ENCODE measurements around the gene RASGRP4.

- TF ChIP-seq EZH2 (IDR thresholded peaks at IDR 0.05), result no peak
- no peak for TF ChIP-seq POLR2AphosphoS5 (IDR thresholded peaks at IDR 0.05; ENCODE audit: borderline replicate concordance, low read depth, low read length)
- TF ChIP-seq FOXP2 (optimal IDR thresholded peaks at IDR 0.05; ENCODE audit: control extremely low read depth, extremely low read length, insufficient read depth), result no peak
Measured at GRCh38 chr19:38370299-38370698, 55.7 kb downstream of the RASGRP4 start.
